GM18951 (cell line): Measurements from ENCODE around the gene RAMP2.

Experiments used
- POLR2A ChIP-seq: IDR thresholded peaks from 4 replicates; pipeline ENCODE4 v1.6.1; 2011; ENCODE audit warnings: mild to moderate bottlenecking; ENCODE audit not compliant: insufficient read length, insufficient read depth; ENCODE audit errors: extremely low read depth
- in situ Hi-C: fragments of 300-500 bp; cut with MboI; formaldehyde crosslinking; loops from one replicate; pipeline ENCODE4 v1.12.0; 2022; ENCODE audit warnings: low sequenced_read_pairs, mixed read lengths, inconsistent platforms; ENCODE audit not compliant: unreplicated experiment

The RAMP2 gene

DNA sequence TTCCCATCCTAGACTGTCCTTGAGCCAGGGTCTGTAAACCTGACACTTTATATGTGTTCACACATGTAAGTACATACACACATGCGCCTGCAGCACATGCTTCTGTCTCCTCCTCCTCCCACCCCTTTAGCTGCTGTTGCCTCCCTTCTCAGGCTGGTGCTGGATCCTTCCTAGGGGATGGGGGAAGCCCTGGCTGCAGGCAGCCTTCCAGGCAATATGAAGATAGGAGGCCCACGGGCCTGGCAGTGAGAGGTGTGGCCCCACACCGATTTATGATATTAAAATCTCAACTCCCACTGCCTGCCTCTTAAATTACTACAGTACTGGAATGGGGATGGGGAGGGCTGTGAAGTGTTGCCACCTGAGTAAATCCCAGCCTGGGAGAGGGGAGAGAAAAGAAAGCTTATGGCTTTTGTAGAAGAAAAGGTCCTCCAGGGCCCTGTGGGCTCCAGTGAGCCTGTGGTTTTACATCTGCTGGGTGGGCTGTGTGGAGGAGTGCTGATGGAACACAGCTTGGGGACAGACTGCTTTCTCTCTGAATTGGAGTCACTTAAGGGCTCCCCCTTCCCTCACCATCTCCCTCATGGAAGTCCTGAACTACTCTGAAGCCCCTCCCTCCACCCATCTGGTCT lies 18.4 kb downstream of the RAMP2 start:
- in situ Hi-C loops: no loop called here
- no peak for TF ChIP-seq POLR2A

DNA sequence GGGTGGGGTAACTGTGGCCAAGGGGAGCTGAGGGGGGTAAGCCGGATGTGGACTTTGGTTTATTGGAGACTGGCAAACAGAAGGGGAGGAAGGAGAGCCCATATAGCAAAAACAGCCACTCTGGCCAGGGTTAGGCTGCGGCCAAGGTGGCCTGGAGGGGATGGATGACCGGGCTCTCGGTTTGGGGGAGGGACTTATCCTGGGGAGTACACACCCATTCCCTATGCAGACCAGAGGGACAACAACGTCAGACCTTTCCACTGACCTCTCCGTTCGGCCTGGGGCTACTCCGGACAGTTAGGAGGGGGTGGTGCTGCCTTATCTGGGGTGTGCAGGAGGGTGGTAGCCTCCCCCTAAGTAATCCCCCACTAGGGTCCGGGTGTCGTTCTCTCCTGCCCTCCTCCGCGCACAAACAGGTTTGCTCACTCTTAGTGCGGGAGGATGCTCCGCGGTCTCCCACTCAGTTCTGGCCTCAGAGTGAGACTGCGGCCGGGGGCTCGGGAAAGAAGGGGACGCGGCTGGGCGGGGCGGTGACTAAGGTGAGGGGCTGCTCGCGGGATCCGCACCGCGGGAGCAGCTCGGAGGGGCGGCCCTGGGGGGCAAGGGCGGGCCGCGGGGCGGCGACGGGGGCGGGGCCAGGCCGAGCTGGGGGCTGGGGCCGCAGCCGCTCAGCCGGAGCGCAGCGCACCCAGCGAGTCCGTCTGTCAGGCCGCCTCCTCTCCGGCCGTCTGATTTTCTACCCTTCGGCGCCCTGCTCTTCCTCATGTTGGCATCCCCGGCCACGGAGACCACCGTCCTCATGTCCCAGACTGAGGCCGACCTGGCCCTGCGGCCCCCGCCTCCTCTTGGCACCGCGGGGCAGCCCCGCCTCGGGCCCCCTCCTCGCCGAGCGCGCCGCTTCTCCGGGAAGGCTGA lies 19.2 kb downstream of the RAMP2 start, which contains the start of gene WNK4:
WNK4 (plus strand) TSS at position 675 of the 915 bp plus-strand sequence; CDS start at position 764, 89 bp downstream.
- in situ Hi-C loops: no loop called here
- no peak for TF ChIP-seq POLR2A

DNA sequence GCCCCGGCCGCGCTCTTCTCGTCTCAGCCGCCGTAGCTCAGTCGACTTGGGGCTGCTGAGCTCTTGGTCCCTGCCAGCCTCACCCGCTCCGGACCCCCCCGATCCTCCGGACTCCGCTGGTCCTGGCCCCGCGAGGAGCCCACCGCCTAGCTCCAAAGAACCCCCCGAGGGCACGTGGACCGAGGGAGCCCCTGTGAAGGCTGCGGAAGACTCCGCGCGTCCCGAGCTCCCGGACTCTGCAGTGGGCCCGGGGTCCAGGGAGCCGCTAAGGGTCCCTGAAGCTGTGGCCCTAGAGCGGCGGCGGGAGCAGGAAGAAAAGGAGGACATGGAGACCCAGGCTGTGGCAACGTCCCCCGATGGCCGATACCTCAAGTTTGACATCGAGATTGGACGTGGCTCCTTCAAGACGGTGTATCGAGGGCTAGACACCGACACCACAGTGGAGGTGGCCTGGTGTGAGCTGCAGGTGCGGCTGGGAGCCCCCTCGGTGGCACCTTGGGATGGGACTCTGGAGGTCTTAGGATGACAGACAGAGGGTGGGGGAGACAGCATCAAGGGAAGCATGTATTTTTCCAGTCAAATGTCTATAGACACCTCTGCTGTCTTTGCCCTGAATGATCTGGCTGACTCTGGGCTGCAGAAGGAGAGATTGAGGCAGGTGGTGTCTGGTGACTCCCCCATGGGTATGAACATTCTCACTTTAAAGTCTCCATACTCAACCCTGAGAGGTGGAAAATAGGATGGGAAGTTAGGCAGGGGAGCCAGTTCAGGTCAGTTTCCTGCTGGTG lies 20.0 kb downstream of the RAMP2 start:
- no peak for TF ChIP-seq POLR2A
- in situ Hi-C loops: no loop called here

DNA sequence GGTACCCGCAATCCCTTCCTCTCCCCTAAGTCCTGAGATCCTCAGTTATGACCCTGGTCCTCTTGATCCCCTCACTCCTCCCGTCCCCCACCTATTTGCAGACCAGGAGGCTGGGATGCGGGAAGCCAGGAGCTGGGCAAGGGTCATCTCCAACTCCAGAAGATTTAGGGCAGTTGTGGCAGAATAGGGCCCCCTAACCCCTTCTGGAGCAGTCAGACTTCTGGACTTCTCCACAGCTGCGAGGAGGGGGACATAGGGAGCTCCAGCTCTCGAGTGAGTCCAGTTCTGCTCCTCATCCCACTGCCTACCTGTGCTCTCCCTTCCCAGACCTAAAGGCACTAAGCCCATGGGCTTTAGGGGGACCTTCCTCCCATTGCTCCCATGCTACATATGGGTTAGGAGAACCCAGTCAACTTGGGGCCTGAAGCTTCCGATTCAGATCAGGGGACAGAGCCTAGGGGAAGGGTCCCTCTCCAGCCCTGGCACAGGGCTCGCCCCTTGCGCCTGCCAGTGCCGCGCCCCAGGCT lies 20.7 kb downstream of the RAMP2 start:
- TF ChIP-seq POLR2A: no peak
- in situ Hi-C loops: no loop called here

DNA sequence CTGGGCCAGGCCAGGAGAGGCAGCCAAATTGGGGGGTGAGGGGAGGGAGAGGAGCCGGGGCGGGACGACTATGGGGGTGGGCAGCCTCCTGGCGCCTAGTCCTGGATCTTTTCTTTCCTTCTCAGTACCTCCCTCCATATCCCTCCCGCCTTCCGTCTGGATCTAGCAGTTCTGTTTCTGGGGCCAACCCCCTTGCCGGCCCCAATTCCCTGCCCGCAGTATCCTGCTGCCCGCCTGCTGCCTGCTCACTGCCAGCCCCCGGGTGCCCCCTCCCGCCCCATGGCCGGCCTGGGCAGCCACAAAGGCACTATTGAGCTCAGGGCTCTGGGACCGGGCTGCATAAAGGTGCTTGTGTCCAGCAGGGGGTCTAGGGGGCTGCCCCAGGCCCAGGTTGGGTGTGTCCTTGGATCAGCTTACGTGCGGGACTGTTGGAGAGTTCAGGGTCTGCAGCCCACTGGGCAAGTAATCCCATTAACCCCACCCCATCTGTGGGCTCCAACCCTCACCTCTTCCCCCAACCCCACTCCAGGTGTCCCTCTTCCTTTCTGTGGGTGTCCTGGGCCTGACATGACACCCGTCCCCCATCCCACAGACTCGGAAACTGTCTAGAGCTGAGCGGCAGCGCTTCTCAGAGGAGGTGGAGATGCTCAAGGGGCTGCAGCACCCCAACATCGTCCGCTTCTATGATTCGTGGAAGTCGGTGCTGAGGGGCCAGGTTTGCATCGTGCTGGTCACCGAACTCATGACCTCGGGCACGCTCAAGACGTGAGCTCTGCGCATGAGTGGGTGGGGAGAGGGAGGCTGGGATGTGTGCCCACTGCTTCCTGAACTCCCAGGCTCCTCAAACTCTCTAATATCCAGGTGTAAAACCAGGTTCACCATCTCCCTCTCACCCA lies 21.4 kb downstream of the RAMP2 start:
- no peak for TF ChIP-seq POLR2A
- in situ Hi-C loops: no loop called here

DNA sequence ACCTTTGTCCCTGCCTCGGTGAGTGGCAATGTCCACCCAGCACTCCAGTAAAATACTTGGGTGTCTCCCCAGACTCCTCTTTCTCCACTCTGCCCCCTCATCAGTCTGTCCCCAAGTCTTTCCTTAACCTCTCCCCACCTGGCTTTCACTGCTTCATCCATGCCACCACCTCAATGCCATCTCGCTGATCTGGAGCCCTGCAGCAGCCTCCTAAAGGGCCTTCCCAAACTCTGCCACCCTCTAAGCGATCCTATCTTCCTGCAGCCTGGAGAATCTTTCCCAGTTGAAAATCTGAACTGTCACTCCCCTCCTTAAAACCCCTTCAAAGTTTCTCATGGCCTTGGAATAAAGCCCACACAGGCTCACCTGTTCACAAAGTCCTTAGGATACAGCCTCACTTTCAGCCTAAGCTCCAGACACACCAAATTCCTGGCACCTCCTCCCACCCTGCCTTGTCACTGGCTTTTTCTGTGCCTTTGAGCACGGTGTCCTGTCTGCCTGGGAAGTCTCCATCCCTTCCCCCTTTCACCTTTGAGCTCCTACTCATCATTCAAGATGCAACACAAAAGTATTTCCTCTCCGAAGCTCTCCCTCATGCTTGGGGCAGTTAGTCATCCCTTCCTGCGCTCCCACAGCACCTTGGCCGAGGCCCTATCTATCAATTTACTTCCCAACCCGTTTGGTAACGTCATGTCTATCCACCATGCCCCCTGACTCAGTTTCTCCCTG lies 22.2 kb downstream of the RAMP2 start:
- in situ Hi-C loops: no loop called here
- TF ChIP-seq POLR2A: no peak

DNA sequence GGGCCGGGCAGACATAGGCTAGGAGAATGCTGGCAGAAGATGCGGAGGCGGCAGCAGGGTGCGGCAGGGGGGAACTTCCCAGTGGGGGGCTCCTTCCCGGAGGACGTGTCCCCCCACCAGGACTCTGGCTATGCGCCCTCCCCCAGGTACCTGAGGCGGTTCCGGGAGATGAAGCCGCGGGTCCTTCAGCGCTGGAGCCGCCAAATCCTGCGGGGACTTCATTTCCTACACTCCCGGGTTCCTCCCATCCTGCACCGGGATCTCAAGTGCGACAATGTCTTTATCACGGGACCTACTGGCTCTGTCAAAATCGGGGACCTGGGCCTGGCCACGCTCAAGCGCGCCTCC lies 22.7 kb downstream of the RAMP2 start:
- in situ Hi-C loops: no loop called here
- TF ChIP-seq POLR2A: no peak

DNA sequence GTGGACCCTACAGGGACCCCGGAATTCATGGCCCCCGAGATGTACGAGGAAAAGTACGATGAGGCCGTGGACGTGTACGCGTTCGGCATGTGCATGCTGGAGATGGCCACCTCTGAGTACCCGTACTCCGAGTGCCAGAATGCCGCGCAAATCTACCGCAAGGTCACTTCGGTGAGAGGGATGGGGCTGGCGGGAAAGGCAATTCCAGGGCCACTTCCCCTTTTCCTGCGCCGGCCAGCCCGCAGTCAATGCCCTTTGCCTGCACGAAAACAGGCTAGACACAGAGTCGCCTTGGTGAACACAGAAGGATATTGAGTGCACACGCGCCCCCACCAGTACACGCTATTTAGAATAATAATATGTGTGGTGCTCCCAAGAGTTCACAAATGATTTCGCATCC lies 23.4 kb downstream of the RAMP2 start:
- TF ChIP-seq POLR2A: no peak

DNA sequence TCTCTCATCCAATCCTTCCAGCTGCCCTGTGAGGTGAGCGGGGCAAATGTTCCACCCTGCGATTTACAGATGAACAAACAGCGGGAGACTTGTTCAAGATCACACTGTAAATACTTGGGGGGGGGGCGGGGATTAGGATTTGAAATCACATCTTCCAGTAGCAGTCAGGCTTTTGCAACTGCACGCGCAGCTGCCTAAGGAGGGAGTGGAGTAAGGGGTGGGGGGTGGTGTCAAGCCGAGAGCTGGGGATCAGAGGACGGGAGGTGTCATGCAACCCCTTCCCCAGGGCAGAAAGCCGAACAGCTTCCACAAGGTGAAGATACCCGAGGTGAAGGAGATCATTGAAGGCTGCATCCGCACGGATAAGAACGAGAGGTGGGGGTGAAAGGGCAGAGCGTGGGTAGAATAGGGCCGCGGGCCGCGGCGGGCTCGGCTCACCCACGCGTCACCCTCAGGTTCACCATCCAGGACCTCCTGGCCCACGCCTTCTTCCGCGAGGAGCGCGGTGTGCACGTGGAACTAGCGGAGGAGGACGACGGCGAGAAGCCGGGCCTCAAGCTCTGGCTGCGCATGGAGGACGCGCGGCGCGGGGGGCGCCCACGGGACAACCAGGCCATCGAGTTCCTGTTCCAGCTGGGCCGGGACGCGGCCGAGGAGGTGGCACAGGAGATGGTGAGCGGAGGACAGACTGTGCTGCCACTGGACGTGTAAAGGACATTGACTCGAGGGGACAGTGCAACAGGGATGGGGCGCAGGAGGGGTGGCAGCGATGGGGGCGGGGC lies 24.0 kb downstream of the RAMP2 start:
- TF ChIP-seq POLR2A: no peak

More for the DNA sequence above, 23.4 kb downstream of the RAMP2 start:
- in situ Hi-C loops: no loop called here

DNA sequence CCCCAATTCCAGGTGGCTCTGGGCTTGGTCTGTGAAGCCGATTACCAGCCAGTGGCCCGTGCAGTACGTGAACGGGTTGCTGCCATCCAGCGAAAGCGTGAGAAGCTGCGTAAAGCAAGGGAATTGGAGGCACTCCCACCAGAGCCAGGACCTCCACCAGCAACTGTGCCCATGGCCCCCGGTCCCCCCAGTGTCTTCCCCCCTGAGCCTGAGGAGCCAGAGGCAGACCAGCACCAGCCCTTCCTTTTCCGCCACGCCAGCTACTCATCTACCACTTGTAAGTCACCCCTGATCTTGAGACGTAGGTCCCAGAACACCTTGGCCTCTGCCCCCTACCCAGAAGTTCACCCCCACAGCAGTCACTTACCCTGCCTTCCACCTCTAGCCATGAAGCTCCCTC lies 26.2 kb downstream of the RAMP2 start:
- TF ChIP-seq POLR2A: no peak
- in situ Hi-C loops: no loop called here

More for the DNA sequence above, 24.0 kb downstream of the RAMP2 start:
- in situ Hi-C loops: no loop called here

DNA sequence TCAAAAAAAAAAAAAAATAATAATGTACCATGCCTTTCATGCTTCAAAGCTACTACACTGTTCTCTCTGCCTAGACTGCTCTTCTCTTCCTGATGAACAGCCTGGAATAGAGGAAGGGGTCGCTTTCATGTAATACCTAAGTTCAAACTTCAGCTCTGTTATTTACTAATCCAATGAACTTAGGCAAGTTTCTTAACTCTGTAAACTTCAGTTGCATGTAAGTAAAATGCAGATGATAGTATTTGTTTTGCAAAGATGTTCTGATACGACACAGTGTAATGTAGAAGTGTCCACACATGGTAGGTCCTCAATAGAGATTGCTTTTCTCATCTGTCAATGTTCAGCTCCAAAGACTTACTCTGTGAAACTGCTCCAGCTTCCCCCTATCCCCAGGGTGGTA lies 30.9 kb downstream of the RAMP2 start:
- no peak for TF ChIP-seq POLR2A
- in situ Hi-C loops: no loop called here
